ENCODE measurements around the gene ZDHHC22. TPM values are rescaled to one million over a fixed set of nuclear protein-coding genes. Genes with fewer than 3 reads are reported as not detected.

Gene ZDHHC22
- total and polyA plus RNA-seq, 2 experiments from 2014 or later, result 17.6 to 32.1 TPM

- Histone ChIP-seq H3K79me2 (replicated peaks; ENCODE audit: insufficient read depth) (no peaks in the 10 kb centered on the region), H3K4me3 (no peak overlapping the region), H3K27ac (ENCODE audit: low read depth) (no peak overlapping the region), H3F3A (replicated peaks; ENCODE audit: low read depth) (no peaks in the 10 kb centered on the region), H4K20me1 (replicated peaks; ENCODE audit: insufficient read depth) (no peaks in the 10 kb centered on the region), H3K36me3 (ENCODE audit: insufficient read depth) (no peaks in the 10 kb centered on the region), H3K4me1 (ENCODE audit: insufficient read depth) (no peaks in the 10 kb centered on the region), H3K4me2 (no peak overlapping the region), H2AFZ (peak overlapping the region; percentile 77), H3K27me3 (ENCODE audit: insufficient read depth) (no peaks in the 10 kb centered on the region), H3K9me2 (ENCODE audit: insufficient read depth) (no peaks in the 10 kb centered on the region)
- H3K4me3 Mint-ChIP-seq, result no peak overlapping the region
- no peaks in the 10 kb centered on the region for H3K36me3 Mint-ChIP-seq (ENCODE audit: low read depth)
- DNase-seq (ENCODE audit: low spot score), result no peak
- no peak overlapping the region for H3K27ac Mint-ChIP-seq
- TF ChIP-seq CTCF (conservative IDR thresholded peaks at IDR 0.05; ENCODE audit: low read depth in 2 of 2), result no peak
- TF ChIP-seq JUNB (IDR thresholded peaks at IDR 0.05; ENCODE audit: unreplicated experiment), result no peak
- no peak for TF ChIP-seq ZNF331 (CRISPR knock-in tag; IDR thresholded peaks at IDR 0.05; ENCODE audit: low read depth)
- TF ChIP-seq CREB1 (CRISPR knock-in tag; IDR thresholded peaks at IDR 0.05; ENCODE audit: low read depth), result no peak
- no peak for TF ChIP-seq EZH2 (IDR thresholded peaks at IDR 0.05; ENCODE audit: low read depth, unreplicated experiment)
- ATAC-seq, result no peak
- peaks cover 21% of the 10 kb centered on the region for H3K9me3 Mint-ChIP-seq
- no peaks in the 10 kb centered on the region for H3K4me1 Mint-ChIP-seq
- H3K27me3 Mint-ChIP-seq (ENCODE audit: insufficient read depth, low read depth, poor library complexity), result peaks cover 2% of the 10 kb centered on the region
Observed at GRCh38 chr14:77172916-77173315, 31.3 kb upstream of the ZDHHC22 start.

- no peak overlapping the region for H3K27ac Mint-ChIP-seq
- H2AFZ ChIP-seq, result no peak overlapping the region
- H3K4me1 ChIP-seq (ENCODE audit: insufficient read depth), result no peaks in the 10 kb centered on the region
- DNase-seq (ENCODE audit: low spot score), result peak; percentile 22
- no peak for ATAC-seq
- no peaks in the 10 kb centered on the region for H3K4me1 Mint-ChIP-seq
- no peaks in the 10 kb centered on the region for H3K79me2 ChIP-seq (replicated peaks; ENCODE audit: insufficient read depth)
- no peak overlapping the region for H3K4me3 ChIP-seq
- H3F3A ChIP-seq (replicated peaks; ENCODE audit: low read depth), result no peaks in the 10 kb centered on the region
- H3K27ac ChIP-seq (ENCODE audit: low read depth), result no peak overlapping the region
- TF ChIP-seq EZH2 (IDR thresholded peaks at IDR 0.05; ENCODE audit: low read depth, unreplicated experiment) (no peak), ZNF331 (CRISPR knock-in tag; IDR thresholded peaks at IDR 0.05; ENCODE audit: low read depth) (no peak), CTCF (conservative IDR thresholded peaks at IDR 0.05; ENCODE audit: low read depth in 2 of 2) (no peak), ZNF114 (CRISPR knock-in tag; IDR thresholded peaks at IDR 0.05) (no peak), EZH2phosphoT487 (IDR thresholded peaks at IDR 0.05; ENCODE audit: unreplicated experiment) (no peak), JUNB (IDR thresholded peaks at IDR 0.05; ENCODE audit: unreplicated experiment) (no peak), POLR2AphosphoS5 (IDR thresholded peaks at IDR 0.05; ENCODE audit: low read depth) (no peak)
- no peaks in the 10 kb centered on the region for H3K9me2 ChIP-seq (ENCODE audit: insufficient read depth)
- no peaks in the 10 kb centered on the region for H3K36me3 Mint-ChIP-seq (ENCODE audit: low read depth)
- H3K27me3 Mint-ChIP-seq (ENCODE audit: insufficient read depth, low read depth, poor library complexity), result no peaks in the 10 kb centered on the region
- no peaks in the 10 kb centered on the region for H4K20me1 ChIP-seq (replicated peaks; ENCODE audit: insufficient read depth)
- peaks cover 21% of the 10 kb centered on the region for H3K9me3 Mint-ChIP-seq
- H3K4me3 Mint-ChIP-seq, result no peak overlapping the region
- H3K36me3 ChIP-seq (ENCODE audit: insufficient read depth), result no peaks in the 10 kb centered on the region
- H3K27me3 ChIP-seq (ENCODE audit: insufficient read depth), result no peaks in the 10 kb centered on the region
- H3K4me2 ChIP-seq, result no peak overlapping the region
Observed at GRCh38 chr14:77170045-77170444, 28.5 kb upstream of the ZDHHC22 start.
